Heart right ventricle (tissue), 16 donors: ENCODE data around the gene TEKT1. TPM values are rescaled to one million over a fixed set of nuclear protein-coding genes. Genes with fewer than 3 reads are reported as not detected.

Source experiments
- ATAC-seq, 8 donors: fragments of 200-7000 bp; cut with Tn5 transposase; one replicate each; pipeline ENCODE4 v1.9.1; 2020; ENCODE audit warnings: mild to moderate bottlenecking in 8 of 8, moderate library complexity in 8 of 8, moderate number of reproducible peaks in 1 of 8
- DNase-seq, 2 donors: peaks; one replicate each; pipeline ENCODE4 v3.0.0-alpha.2; 2020
- H3K27ac ChIP-seq, 10 donors: fragments of 200-600 bp; sonication (generic) in 2 of 10; one replicate each; pipeline versions ENCODE4 v1.5.0 to v1.8.0; 2020 to 2022; ENCODE audit warnings: mild to moderate bottlenecking in 3 of 10
- H3K27me3 ChIP-seq, 7 donors: fragments of 200-600 bp; one replicate each; pipeline ENCODE4 v1.8.0; 2021 to 2022; ENCODE audit warnings: mild to moderate bottlenecking in 2 of 7
- H3K36me3 ChIP-seq, 9 donors: fragments of 200-600 bp; sonication (generic) in 1 of 9; one replicate each; pipeline versions ENCODE4 v1.5.0 to v1.8.0; 2020 to 2022; ENCODE audit warnings: mild to moderate bottlenecking in 2 of 9
- H3K4me1 ChIP-seq, 9 donors: fragments of 200-600 bp; sonication (generic) in 1 of 9; one replicate each; pipeline versions ENCODE4 v1.5.0 to v1.8.0; 2020 to 2022; ENCODE audit warnings: mild to moderate bottlenecking in 4 of 9
- H3K4me3 ChIP-seq, 10 donors: fragments of 200-600 bp; sonication (generic) in 2 of 10; one replicate each; pipeline versions ENCODE4 v1.5.0 to v1.8.0; 2020 to 2022; ENCODE audit warnings: mild to moderate bottlenecking in 7 of 10, moderate library complexity in 2 of 10
- H3K9me3 ChIP-seq, 11 donors: fragments of 200-600 bp in 10 of 11; sonication (generic) in 2 of 11; one replicate each; pipeline versions ENCODE4 v1.5.0 to v1.8.0; 2013 to 2022; ENCODE audit warnings: mild to moderate bottlenecking in 2 of 11, control low read depth in 1 of 11, moderate library complexity in 1 of 11
- WGBS, 2 donors: extraction: QIAGEN DNeasy Blood & Tissue Kit; methylation state at CpG; one replicate each; pipeline ENCODE4 v1.1.7; 2013; ENCODE audit warnings: inconsistent platforms in 1 of 2; 5-methylcytosine and 5-hydroxymethylcytosine counted together
- intact Hi-C, 10 donors: fragments of 100-400 bp; cut with DNase I; formaldehyde crosslinking; loops; one replicate each; pipeline versions ENCODE4 v1.11.1 to v1.14.2; 2022
- polyA plus RNA-seq, 2 donors: library from polyadenylated mRNA; stranded (reverse); fragments of 200-250 nt; gene quantifications; one replicate each; pipeline ENCODE4 v1.2.3, GENCODE V29; 2013
- total RNA-seq, 10 donors: library from RNA; stranded (reverse); fragmentation: NEBNext Ultra II Directional in 3 of 10; extraction: Animal tissue kit (Norgen Biotek cat#: 25700) in 3 of 10; gene quantifications; one replicate each; pipeline versions ENCODE4 v1.2.1 to v1.2.4, GENCODE V29; 2021 to 2023
- TF ChIP-seq, protein P1 (sequence below), 9 donors: fragments of 200-600 bp; sonication (generic) in 2 of 9; IDR thresholded peaks; one replicate each; pipeline versions ENCODE4 v1.5.0 to v1.8.0; 2021 to 2022; ENCODE audit warnings: antibody characterized with exemption in 9 of 9, mild to moderate bottlenecking in 5 of 9, moderate library complexity in 1 of 9
- donor health status: Arrhythmogenic right ventricular cardiomyopathy.
- donor health status: ischemic (EF 13 %, LVEDD 7.1; RV severe dilation, severe dysfunction).
- donor health status: healthy with polysubstance abuse.
- donor health status: DM: no; HTN: yes; CAD: no.
- donor health status: DM: no; HTN: no; CAD: no.
- donor health status: ischemic (EF 25% LVEDD 6.9; RV normal size, moderate dysfunction).
- donor health status: ischemic (EF 25% LVEDD 5.7; RV mildly dilated, moderate dysfunction).
- donor health status: healthy.
- donor health status: DM: yes; HTN: yes; CAD: no.
- donor health status: Ischemic cardiomyopathy.
- donor health status: ischemic (EF 35%, LVEDD 5.7; RV mildly dilated, moderate dysfunction).
- donor health status: nonischemic (EF 11% LVEDD 7.7; RV severe dilation, severe dysfunction).
- donor health status: DM: yes; HTN: yes; CAD: no.
- donor health status: PGD.
- donor health status: ischemic (EF 29% LVEDD 5.4; RV normal size, mild dysfunction).
- donor health status: nonischemic (EF 23%, LVEDD 6.1; RV moderate dilation, normal function).

The TEKT1 gene
- total and polyA plus RNA-seq, 12 donors = not detected

DNA sequence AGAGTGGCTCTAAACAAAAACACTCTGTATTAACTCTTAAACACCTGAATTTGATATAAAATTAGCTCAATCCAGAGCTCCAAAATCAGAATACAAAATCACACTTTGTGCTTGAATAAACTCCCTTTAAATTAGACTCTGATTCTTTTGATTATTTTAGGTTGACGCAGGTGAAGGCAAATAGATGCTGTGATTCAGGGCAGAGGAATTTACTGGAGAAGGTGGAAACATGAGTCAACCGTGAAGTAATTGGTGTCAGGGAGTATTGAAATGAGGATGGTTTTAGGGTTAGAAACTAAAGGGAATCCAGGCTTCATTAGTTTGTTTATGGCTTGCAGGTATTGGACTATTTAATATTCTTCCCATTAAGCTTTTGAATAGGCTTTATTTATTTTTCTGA lies 37.1 kb upstream of the TEKT1 start:
- ATAC-seq (no peak), DNase-seq (no peak)
- TF ChIP-seq, protein P1, sequence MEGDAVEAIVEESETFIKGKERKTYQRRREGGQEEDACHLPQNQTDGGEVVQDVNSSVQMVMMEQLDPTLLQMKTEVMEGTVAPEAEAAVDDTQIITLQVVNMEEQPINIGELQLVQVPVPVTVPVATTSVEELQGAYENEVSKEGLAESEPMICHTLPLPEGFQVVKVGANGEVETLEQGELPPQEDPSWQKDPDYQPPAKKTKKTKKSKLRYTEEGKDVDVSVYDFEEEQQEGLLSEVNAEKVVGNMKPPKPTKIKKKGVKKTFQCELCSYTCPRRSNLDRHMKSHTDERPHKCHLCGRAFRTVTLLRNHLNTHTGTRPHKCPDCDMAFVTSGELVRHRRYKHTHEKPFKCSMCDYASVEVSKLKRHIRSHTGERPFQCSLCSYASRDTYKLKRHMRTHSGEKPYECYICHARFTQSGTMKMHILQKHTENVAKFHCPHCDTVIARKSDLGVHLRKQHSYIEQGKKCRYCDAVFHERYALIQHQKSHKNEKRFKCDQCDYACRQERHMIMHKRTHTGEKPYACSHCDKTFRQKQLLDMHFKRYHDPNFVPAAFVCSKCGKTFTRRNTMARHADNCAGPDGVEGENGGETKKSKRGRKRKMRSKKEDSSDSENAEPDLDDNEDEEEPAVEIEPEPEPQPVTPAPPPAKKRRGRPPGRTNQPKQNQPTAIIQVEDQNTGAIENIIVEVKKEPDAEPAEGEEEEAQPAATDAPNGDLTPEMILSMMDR (IDR thresholded peaks at IDR 0.05) = no peak
- H3K27me3 ChIP-seq = peaks cover 0 to 30% (median 10%) of the 10 kb centered on the region in 7 donors
- H3K4me3 ChIP-seq = no peak overlapping the region
- no peaks in the 10 kb centered on the region for H3K36me3 ChIP-seq
- no peaks in the 10 kb centered on the region for H3K4me1 ChIP-seq
- H3K9me3 ChIP-seq = no peaks in the 10 kb centered on the region
- 78 to 80% methylated on average over 2 of the region's 2 CpGs for WGBS, 2 donors
- no peak overlapping the region for H3K27ac ChIP-seq
- intact Hi-C loops = no loop called here

DNA sequence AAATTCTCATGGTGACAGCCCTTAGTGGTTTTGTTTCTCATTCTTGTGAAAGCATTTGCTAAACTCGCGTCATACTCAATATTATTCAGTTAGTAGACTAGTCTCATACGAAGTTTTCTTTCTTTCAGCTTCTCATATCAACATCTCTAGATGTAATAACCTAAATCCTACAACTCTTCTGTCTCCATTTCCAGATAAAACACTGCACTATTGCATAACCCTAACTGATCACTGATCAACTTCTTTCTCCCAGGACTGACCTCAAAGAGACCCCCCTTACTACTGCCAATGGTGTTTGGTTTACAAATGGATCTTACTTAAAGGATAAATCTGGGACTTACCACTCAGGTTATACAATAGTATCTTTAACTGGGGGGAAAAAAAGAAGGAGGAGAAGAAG lies 36.3 kb upstream of the TEKT1 start:
- Histone ChIP-seq H3K27ac (no peak overlapping the region), H3K9me3 (no peaks in the 10 kb centered on the region), H3K27me3 (peaks cover 0 to 33% (median 16%) of the 10 kb centered on the region in 7 donors), H3K36me3 (no peaks in the 10 kb centered on the region), H3K4me1 (no peaks in the 10 kb centered on the region), H3K4me3 (no peak overlapping the region)
- TF ChIP-seq, protein P1 (IDR thresholded peaks at IDR 0.05) = no peak
- DNase-seq = no peak
- intact Hi-C loops = no loop called here
- WGBS, 2 donors = 84 to 85% methylated on average over 3 of the region's 3 CpGs
- no peak for ATAC-seq

DNA sequence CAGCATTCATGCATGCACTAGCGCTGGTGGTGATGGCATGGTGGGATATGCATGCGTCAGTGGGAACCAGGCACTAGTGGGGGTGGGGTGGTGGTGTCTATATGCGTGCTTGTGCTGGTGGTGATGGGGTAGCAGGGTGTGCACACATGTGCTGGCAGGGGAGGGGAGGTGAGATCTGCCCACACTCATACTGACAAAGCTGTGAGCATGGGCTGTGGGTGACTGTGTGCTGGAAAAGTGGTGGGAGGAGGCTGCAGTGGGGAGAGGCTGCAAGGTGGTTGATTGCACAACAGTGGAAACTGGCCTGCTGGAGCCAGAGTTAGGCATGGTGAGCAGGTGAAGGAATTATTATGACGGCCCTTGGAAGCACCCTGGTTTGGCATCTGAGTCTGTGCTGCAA lies 31.3 kb upstream of the TEKT1 start:
- Histone ChIP-seq H3K4me3 (no peak overlapping the region), H3K27me3 (peaks cover 0 to 42% (median 24%) of the 10 kb centered on the region in 7 donors), H3K27ac (no peak overlapping the region), H3K4me1 (no peaks in the 10 kb centered on the region), H3K36me3 (no peaks in the 10 kb centered on the region), H3K9me3 (no peaks in the 10 kb centered on the region)
- ATAC-seq (no peak), DNase-seq (no peak)
- intact Hi-C loops = no loop called here
- 86 to 89% methylated on average over 4 of the region's 4 CpGs for WGBS, 2 donors
- TF ChIP-seq, protein P1 (IDR thresholded peaks at IDR 0.05) = no peak

DNA sequence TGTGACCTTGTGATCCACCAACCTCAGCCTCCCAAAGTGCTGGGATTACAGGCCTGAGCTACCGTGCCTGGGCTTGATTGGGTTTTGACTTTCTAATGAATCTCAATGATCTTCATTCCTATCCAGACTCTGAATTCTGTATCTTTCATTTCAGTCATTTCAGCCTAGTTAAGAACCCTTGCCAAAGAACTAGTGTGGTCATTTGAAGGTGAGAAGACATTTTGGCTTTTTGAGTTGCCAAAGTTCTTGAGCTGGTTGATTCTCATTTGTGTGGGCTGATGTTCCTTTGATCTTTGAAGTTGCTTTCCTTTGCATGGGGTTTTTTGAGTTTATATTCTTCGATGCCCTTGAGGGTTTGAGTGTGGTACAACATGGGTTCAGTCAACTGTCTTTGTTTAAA lies 30.6 kb upstream of the TEKT1 start:
- Histone ChIP-seq H3K27me3 (peaks cover 0 to 42% (median 24%) of the 10 kb centered on the region in 7 donors), H3K27ac (no peak overlapping the region), H3K4me1 (no peaks in the 10 kb centered on the region), H3K9me3 (no peaks in the 10 kb centered on the region), H3K4me3 (no peak overlapping the region), H3K36me3 (no peaks in the 10 kb centered on the region)
- intact Hi-C loops = no loop called here
- DNase-seq = no peak
- TF ChIP-seq, protein P1 (IDR thresholded peaks at IDR 0.05) = no peak
- ATAC-seq = no peak
- WGBS, 2 donors = 82 to 86% methylated on average over 2 of the region's 2 CpGs
